HepG2 (cell line): ENCODE data around the gene TCERG1L. TPM values are rescaled to one million over a fixed set of nuclear protein-coding genes. Genes with fewer than 3 reads are reported as not detected.

Experiments
- ATAC-seq: fragments of 200-7000 bp; cut with Tn5 transposase; 3 replicates; pipeline ENCODE4 v1.9.1; 2020; ENCODE audit warnings: mild to moderate bottlenecking, moderate library complexity
- BruUV-seq: library from RNA; stranded (reverse); fragments of 400-500 nt; replicated peaks from 2 replicates; lab custom pipeline; 2021; lab: Mats Ljungman, UMichigan
- CTCF ChIA-PET: fragments of 300-600 bp; formaldehyde crosslinking; extraction: SDS; loops from one replicate; lab custom pipeline; 2021; ENCODE audit warnings: low total read pairs, inconsistent platforms, low intra/inter-chr PET ratio; lab: Yijun Ruan, JAX
- POLR2A ChIA-PET: fragments of 350-600 bp; sonication (Branson Sonifier 250); formaldehyde crosslinking; loops from one replicate; lab custom pipeline; 2020; ENCODE audit warnings: antibody characterized with exemption, inconsistent platforms; lab: Yijun Ruan, JAX
- DNase-seq: peaks from one replicate; pipeline ENCODE4 v3.0.0-alpha.2; 2015; ENCODE audit warnings: low spot score
- FAIRE-seq: peaks from 3 replicates; lab custom pipeline; 2011; peaks lifted over from hg19 to GRCh38; lab: Jason Lieb, UNC
- H2AFZ ChIP-seq: one replicate; pipeline ENCODE4 v1.6.1; 2011; ENCODE audit warnings: low read length, inconsistent platforms
- H3K27ac ChIP-seq: fragments of 300-600 bp; 3 replicates; pipeline ENCODE4 v1.8.0; 2011; ENCODE audit warnings: mixed run types, mild to moderate bottlenecking, mixed read lengths, low read length, inconsistent platforms; ENCODE audit not compliant: insufficient read depth; ENCODE audit errors: extremely low read length
- H3K27me3 ChIP-seq, 2 experiments: fragments of 200-600 bp in 1 of 2; 2 replicates in 1 of 2; 3 replicates in 1 of 2; pipeline versions ENCODE4 v1.6.0 to v1.8.0; 2011; ENCODE audit warnings: low read length in 2 of 2, mild to moderate bottlenecking in 2 of 2, moderate library complexity in 2 of 2, inconsistent platforms in 1 of 2; ENCODE audit not compliant: insufficient read depth in 2 of 2, control insufficient read depth in 1 of 2
- H3K36me3 ChIP-seq, 2 experiments: fragments of 200-600 bp in 1 of 2; replicated peaks in 1 of 2; 2 replicates in 1 of 2; 3 replicates in 1 of 2; pipeline versions ENCODE4 v1.5.1 to v1.8.0; 2011; ENCODE audit warnings: low read length in 2 of 2, inconsistent platforms in 1 of 2; ENCODE audit not compliant: insufficient read depth in 2 of 2, control insufficient read depth in 1 of 2
- H3K4me1 ChIP-seq: 2 replicates; pipeline ENCODE4 v1.5.1; 2012; ENCODE audit warnings: low read length, inconsistent platforms; ENCODE audit not compliant: insufficient read depth
- H3K4me2 ChIP-seq: 2 replicates; pipeline ENCODE4 v1.6.0; 2011; ENCODE audit warnings: low read depth, low read length, inconsistent platforms
- H3K4me3 ChIP-seq, 3 experiments: fragments of 200-600 bp in 1 of 3; sonication (generic), shearing (Covaris generic) in 1 of 3; replicated peaks in 1 of 3; 2 replicates each; pipeline ENCODE4 v1.5.1; 2011 to 2016; ENCODE audit warnings: low read length in 3 of 3, inconsistent platforms in 2 of 3, low read depth in 2 of 3, mild to moderate bottlenecking in 2 of 3, control low read depth in 1 of 3, mixed read lengths in 1 of 3; ENCODE audit not compliant: insufficient read depth in 1 of 3
- H3K79me2 ChIP-seq: one replicate; pipeline ENCODE4 v1.6.1; 2011; ENCODE audit warnings: low read length, inconsistent platforms; ENCODE audit not compliant: insufficient read depth
- H3K9ac ChIP-seq: 2 replicates; pipeline ENCODE4 v1.6.0; 2011; ENCODE audit warnings: mild to moderate bottlenecking, low read depth, low read length, inconsistent platforms; ENCODE audit not compliant: insufficient read depth
- H3K9me3 ChIP-seq: 2 replicates; pipeline ENCODE4 v1.5.1; 2012; ENCODE audit warnings: mild to moderate bottlenecking, low read length
- H4K20me1 ChIP-seq: 2 replicates; pipeline ENCODE4 v1.6.0; 2011; ENCODE audit warnings: inconsistent platforms, mild to moderate bottlenecking, low read length, moderate library complexity; ENCODE audit not compliant: insufficient read depth
- EHMT2 ChIP-seq: fragments of 200-600 bp; sonication (generic); IDR thresholded peaks from 2 replicates; pipeline ENCODE4 v1.7.0; 2017; ENCODE audit warnings: antibody characterized with exemption, low read depth, low read length, borderline replicate concordance
- GZF1 ChIP-seq: sonication (generic); formaldehyde crosslinking; IDR thresholded peaks from 2 replicates; pipeline ENCODE4 v1.5.1; 2020; ENCODE audit warnings: mild to moderate bottlenecking, missing genetic modification reagents
- MAF1 ChIP-seq: sonication (generic); formaldehyde crosslinking; IDR thresholded peaks from 2 replicates; pipeline ENCODE4 v1.5.0; 2020; ENCODE audit warnings: missing genetic modification reagents, borderline replicate concordance
- MED1 ChIP-seq: sonication (generic); formaldehyde crosslinking; IDR thresholded peaks from 2 replicates; pipeline ENCODE4 v1.4.0; 2020; ENCODE audit warnings: missing genetic modification reagents
- MIER2 ChIP-seq: IDR thresholded peaks from 2 replicates; pipeline ENCODE4 v1.6.1; 2016; ENCODE audit warnings: missing biosample characterization, missing genetic modification reagents
- NKX3-1 ChIP-seq: sonication (generic); formaldehyde crosslinking; IDR thresholded peaks from 2 replicates; pipeline ENCODE4 v1.5.0; 2020; ENCODE audit warnings: missing genetic modification reagents
- PHF5A ChIP-seq: IDR thresholded peaks from one replicate; pipeline ENCODE4 v1.6.1; 2018; ENCODE audit warnings: low read depth, missing genetic modification reagents; ENCODE audit not compliant: unreplicated experiment
- ZFY ChIP-seq: sonication (generic); formaldehyde crosslinking; IDR thresholded peaks from 2 replicates; pipeline ENCODE4 v1.4.0; 2020; ENCODE audit warnings: missing genetic modification reagents
- ZNF160 ChIP-seq: sonication (generic); formaldehyde crosslinking; IDR thresholded peaks from 2 replicates; pipeline ENCODE4 v1.8.0; 2022; ENCODE audit warnings: mild to moderate bottlenecking, inconsistent platforms, missing genetic modification reagents
- ZNF354B ChIP-seq: sonication (generic); formaldehyde crosslinking; IDR thresholded peaks from 2 replicates; pipeline ENCODE4 v1.8.0; 2022; ENCODE audit warnings: mild to moderate bottlenecking, missing genetic modification reagents
- ZNF674 ChIP-seq: sonication (generic); formaldehyde crosslinking; IDR thresholded peaks from 2 replicates; pipeline ENCODE4 v1.5.0; 2020; ENCODE audit warnings: low read depth, mild to moderate bottlenecking, missing genetic modification reagents
- WGBS: methylation state at CpG from one replicate; pipeline ENCODE4 v1.1.6; 2017; ENCODE audit warnings: low lambda C conversion rate; 5-methylcytosine and 5-hydroxymethylcytosine counted together
- in situ Hi-C: cut with HindIII; loops from 2 replicates; pipeline ENCODE4 v1.10.0; 2017; ENCODE audit warnings: low pct_unique_long_range_greater_than_20kb; ENCODE audit not compliant: extremely low pct_ligation_motif_present
- intact Hi-C: fragments of 100-400 bp; cut with micrococcal nuclease; formaldehyde crosslinking; loops from one replicate; pipeline ENCODE4 v1.10.0; 2022; ENCODE audit not compliant: unreplicated experiment
- polyA plus RNA-seq, 8 experiments: library from polyadenylated mRNA; depleted of rRNA in 3 of 8; stranded (reverse) in 7 of 8; unstranded in 1 of 8; fragments of >200 nt; fragmentation: Illumina TruSeq in 4 of 8; extraction: Trizol in 4 of 8; gene quantifications; 2 replicates each; pipeline versions ENCODE4 v1.2.1 to v1.2.3, GENCODE V29; 2011 to 2016; ENCODE audit warnings: low read depth in 4 of 8, missing spikeins in 1 of 8, mixed read lengths in 1 of 8; ENCODE audit not compliant: insufficient read depth in 1 of 8
- total RNA-seq, 5 experiments: library from RNA; depleted of rRNA; stranded (reverse); fragments of >200 nt; fragmentation: Illumina TruSeq; extraction: Trizol; gene quantifications; 2 replicates each; pipeline ENCODE4 v1.2.3, GENCODE V29; 2016; ENCODE audit warnings: low read depth in 1 of 5
- TF ChIP-seq, protein P1 (sequence below): sonication (generic); formaldehyde crosslinking; IDR thresholded peaks from 2 replicates; pipeline ENCODE4 v1.5.0; 2020; ENCODE audit warnings: mild to moderate bottlenecking, missing genetic modification reagents
- TF ChIP-seq, protein P2 (sequence below), 2 experiments: IDR thresholded peaks; 2 replicates each; pipeline ENCODE4 v1.6.1; 2011 to 2012; ENCODE audit warnings: low read length in 2 of 2, borderline replicate concordance in 1 of 2, low read depth in 1 of 2, mild to moderate bottlenecking in 1 of 2, moderate library complexity in 1 of 2

TCERG1L gene
- total and polyA plus RNA-seq, 2 of the 13 experiments (the other 11 are each of a cell fraction or from before 2014, with no cell fraction given) = not detected

DNA sequence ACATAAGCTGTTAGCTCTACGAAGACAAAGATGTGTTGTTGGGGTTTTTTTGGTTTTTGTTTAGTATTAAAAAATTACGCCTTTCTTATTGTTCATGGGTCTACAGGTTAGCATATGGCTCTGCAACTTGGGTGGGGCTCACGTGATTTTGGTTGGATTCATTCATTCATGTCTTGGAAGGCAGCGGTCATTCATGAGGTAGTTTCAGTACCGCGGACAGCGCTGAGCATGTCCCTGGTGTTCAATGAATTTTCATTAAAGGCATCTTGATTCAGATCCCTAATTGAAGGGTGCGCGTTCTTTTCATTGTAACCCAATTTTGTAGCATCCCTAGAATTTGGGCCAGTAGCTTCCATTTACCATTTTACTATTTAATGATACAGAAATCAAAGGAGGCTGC lies 42.9 kb upstream of the TCERG1L start:
- ATAC-seq (no peak), FAIRE-seq (no peak), DNase-seq (peak; percentile 3)
- H3K4me3 ChIP-seq = no peak overlapping the region
- H3K4me1 ChIP-seq = no peaks in the 10 kb centered on the region
- no peak overlapping the region for H3K9ac ChIP-seq
- BruUV-seq = no TSS peak
- no peaks in the 10 kb centered on the region for H3K9me3 ChIP-seq
- H3K79me2 ChIP-seq = no peaks in the 10 kb centered on the region
- in situ Hi-C loops = no loop called here
- POLR2A ChIA-PET = no interaction called here
- peaks cover 0 to 4% of the 10 kb centered on the region in 2 experiments; a peak in 2 of 5 replicates for H3K27me3 ChIP-seq
- CTCF ChIA-PET = no interaction called here
- no peak overlapping the region for H2AFZ ChIP-seq
- intact Hi-C loops = no loop called here
- H3K27ac ChIP-seq = no peak overlapping the region
- no peak overlapping the region for H3K4me2 ChIP-seq
- H3K36me3 ChIP-seq = no peaks in the 10 kb centered on the region
- TF ChIP-seq ZNF160 (CRISPR knock-in tag) (no peak), MED1 (0 out of 2 replicates have a peak, but pooled peaks have one; percentile 14), MIER2 (CRISPR knock-in tag) (peak; percentile 93), PHF5A (CRISPR knock-in tag) (no peak), ZNF354B (CRISPR knock-in tag) (no peak), EHMT2 (peak; percentile 93; the same call in 1 of the 2 replicates), MAF1 (CRISPR knock-in tag) (no peak), NKX3-1 (CRISPR knock-in tag) (0 out of 2 replicates have a peak, but pooled peaks have one; percentile 58), ZFY (CRISPR knock-in tag) (no peak), ZNF674 (CRISPR knock-in tag) (no peak), GZF1 (CRISPR knock-in tag) (no peak)
- TF ChIP-seq, protein P1, sequence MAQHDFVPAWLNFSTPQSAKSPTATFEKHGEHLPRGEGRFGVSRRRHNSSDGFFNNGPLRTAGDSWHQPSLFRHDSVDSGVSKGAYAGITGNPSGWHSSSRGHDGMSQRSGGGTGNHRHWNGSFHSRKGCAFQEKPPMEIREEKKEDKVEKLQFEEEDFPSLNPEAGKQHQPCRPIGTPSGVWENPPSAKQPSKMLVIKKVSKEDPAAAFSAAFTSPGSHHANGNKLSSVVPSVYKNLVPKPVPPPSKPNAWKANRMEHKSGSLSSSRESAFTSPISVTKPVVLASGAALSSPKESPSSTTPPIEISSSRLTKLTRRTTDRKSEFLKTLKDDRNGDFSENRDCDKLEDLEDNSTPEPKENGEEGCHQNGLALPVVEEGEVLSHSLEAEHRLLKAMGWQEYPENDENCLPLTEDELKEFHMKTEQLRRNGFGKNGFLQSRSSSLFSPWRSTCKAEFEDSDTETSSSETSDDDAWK (CRISPR knock-in tag) = no peak
- TF ChIP-seq, protein P2, sequence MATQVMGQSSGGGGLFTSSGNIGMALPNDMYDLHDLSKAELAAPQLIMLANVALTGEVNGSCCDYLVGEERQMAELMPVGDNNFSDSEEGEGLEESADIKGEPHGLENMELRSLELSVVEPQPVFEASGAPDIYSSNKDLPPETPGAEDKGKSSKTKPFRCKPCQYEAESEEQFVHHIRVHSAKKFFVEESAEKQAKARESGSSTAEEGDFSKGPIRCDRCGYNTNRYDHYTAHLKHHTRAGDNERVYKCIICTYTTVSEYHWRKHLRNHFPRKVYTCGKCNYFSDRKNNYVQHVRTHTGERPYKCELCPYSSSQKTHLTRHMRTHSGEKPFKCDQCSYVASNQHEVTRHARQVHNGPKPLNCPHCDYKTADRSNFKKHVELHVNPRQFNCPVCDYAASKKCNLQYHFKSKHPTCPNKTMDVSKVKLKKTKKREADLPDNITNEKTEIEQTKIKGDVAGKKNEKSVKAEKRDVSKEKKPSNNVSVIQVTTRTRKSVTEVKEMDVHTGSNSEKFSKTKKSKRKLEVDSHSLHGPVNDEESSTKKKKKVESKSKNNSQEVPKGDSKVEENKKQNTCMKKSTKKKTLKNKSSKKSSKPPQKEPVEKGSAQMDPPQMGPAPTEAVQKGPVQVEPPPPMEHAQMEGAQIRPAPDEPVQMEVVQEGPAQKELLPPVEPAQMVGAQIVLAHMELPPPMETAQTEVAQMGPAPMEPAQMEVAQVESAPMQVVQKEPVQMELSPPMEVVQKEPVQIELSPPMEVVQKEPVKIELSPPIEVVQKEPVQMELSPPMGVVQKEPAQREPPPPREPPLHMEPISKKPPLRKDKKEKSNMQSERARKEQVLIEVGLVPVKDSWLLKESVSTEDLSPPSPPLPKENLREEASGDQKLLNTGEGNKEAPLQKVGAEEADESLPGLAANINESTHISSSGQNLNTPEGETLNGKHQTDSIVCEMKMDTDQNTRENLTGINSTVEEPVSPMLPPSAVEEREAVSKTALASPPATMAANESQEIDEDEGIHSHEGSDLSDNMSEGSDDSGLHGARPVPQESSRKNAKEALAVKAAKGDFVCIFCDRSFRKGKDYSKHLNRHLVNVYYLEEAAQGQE (IDR thresholded peaks at IDR 0.05; ENCODE audit: borderline replicate concordance in 1 of 2, low read depth in 1 of 2, low read length in 2 of 2) = peak; percentile 68 to 95
- H4K20me1 ChIP-seq = no peaks in the 10 kb centered on the region
- 63% methylated on average over 9 of the region's 9 CpGs for WGBS
